Amniotic epithelial cell (primary cell): ENCODE data around the gene ARPC1A.

Experiments
- DNase-seq: peaks from one replicate; pipeline ENCODE4 v3.0.0-alpha.2; 2010; ENCODE audit warnings: low read depth

The ARPC1A gene

GRCh38 chr7:99410635-99411034 lies 84.9 kb downstream of the ARPC1A start:
- no peak for DNase-seq

GRCh38 chr7:99415513-99416127 lies 89.9 kb downstream of the ARPC1A start:
- DNase-seq, result peak; percentile 70
